Vagina (tissue), 2 donors: ENCODE results near the gene SIRPA. TPM values are rescaled to one million over a fixed set of nuclear protein-coding genes. Genes with fewer than 3 reads are reported as not detected.

Experiments used
- DNase-seq, 2 donors: peaks; one replicate each; pipeline ENCODE4 v3.0.0-alpha.2; 2017; ENCODE audit errors: extremely low spot score in 2 of 2
- H3K27ac ChIP-seq: fragments of 200-600 bp; sonication (generic); one replicate; pipeline ENCODE4 v1.5.1; 2019
- H3K27me3 ChIP-seq: fragments of 200-600 bp; sonication (generic); one replicate; pipeline ENCODE4 v1.5.1; 2019
- H3K36me3 ChIP-seq, 2 donors: fragments of 200-600 bp; sonication (generic); one replicate each; pipeline ENCODE4 v1.5.1; 2017 to 2019
- H3K4me1 ChIP-seq: fragments of 200-600 bp; sonication (generic); one replicate; pipeline ENCODE4 v1.5.1; 2019
- H3K4me3 ChIP-seq, 2 donors: fragments of 200-600 bp; sonication (generic); 1 replicate in 1 of 2; 2 replicates in 1 of 2; pipeline ENCODE4 v1.5.1; 2016 to 2019
- H3K9me3 ChIP-seq: fragments of 200-600 bp; sonication (generic); one replicate; pipeline ENCODE4 v1.5.1; 2019
- CTCF ChIP-seq, 3 experiments: fragments of 450-650 bp in 2 of 3; fragments of 200-600 bp in 1 of 3; sonication (generic) in 1 of 3; IDR thresholded peaks; one replicate each; pipeline ENCODE4 v1.5.1; 2017 to 2019; ENCODE audit warnings: antibody characterized with exemption in 3 of 3, mild to moderate bottlenecking in 2 of 3, moderate library complexity in 2 of 3
- POLR2A ChIP-seq, 2 donors: fragments of 450-650 bp; IDR thresholded peaks; one replicate each; pipeline ENCODE4 v1.6.1; 2017; ENCODE audit warnings: antibody characterized with exemption in 2 of 2, mild to moderate bottlenecking in 2 of 2, moderate library complexity in 2 of 2
- POLR2AphosphoS5 ChIP-seq, 2 donors: sonication (generic); formaldehyde crosslinking; IDR thresholded peaks; one replicate each; pipeline ENCODE4 v1.9.0; 2017; ENCODE audit warnings: antibody characterized with exemption in 2 of 2, mild to moderate bottlenecking in 2 of 2, low read depth in 1 of 2; ENCODE audit not compliant: insufficient read depth in 1 of 2
- intact Hi-C: fragments of 100-400 bp; cut with DNase I; formaldehyde crosslinking; loops from one replicate; pipeline ENCODE4 v1.15.1; 2023
- total RNA-seq: library from RNA; depleted of rRNA; stranded (reverse); fragments of >200 nt; gene quantifications from one replicate; pipeline ENCODE4 v1.2.3, GENCODE V29; 2016

The SIRPA gene
- total RNA-seq, 1 donor from 2014 or later, result 52.3 TPM

- no peak for DNase-seq
- Histone ChIP-seq H3K36me3 (no peaks in the 10 kb centered on the region), H3K4me1 (peaks cover 12% of the 10 kb centered on the region), H3K27ac (no peak overlapping the region), H3K4me3 (peak overlapping the region in 1 of 2 donors; percentile 16), H3K9me3 (no peaks in the 10 kb centered on the region), H3K27me3 (no peaks in the 10 kb centered on the region)
- intact Hi-C loops, result loop anchor here (5.0 kb wide), 1 partner anchor 207 kb away; no protein-coding TSS in a partner anchor
- no peak for TF ChIP-seq POLR2A (IDR thresholded peaks at IDR 0.05)
- TF ChIP-seq CTCF (IDR thresholded peaks at IDR 0.05), result peak; percentile 56 to 93 (median 91)
- TF ChIP-seq POLR2AphosphoS5 (IDR thresholded peaks at IDR 0.05; ENCODE audit: insufficient read depth in 1 of 2, low read depth in 1 of 2), result peak; percentile 25 to 43
Measured at GRCh38 chr20:1965520-1966351, 70.5 kb downstream of the SIRPA start.

- H3K4me1 ChIP-seq, result peaks cover 12% of the 10 kb centered on the region
- TF ChIP-seq CTCF (IDR thresholded peaks at IDR 0.05) (no peak), POLR2A (IDR thresholded peaks at IDR 0.05) (no peak), POLR2AphosphoS5 (IDR thresholded peaks at IDR 0.05; ENCODE audit: insufficient read depth in 1 of 2, low read depth in 1 of 2) (no peak)
- no peaks in the 10 kb centered on the region for H3K36me3 ChIP-seq
- H3K9me3 ChIP-seq, result no peaks in the 10 kb centered on the region
- intact Hi-C loops, result loop anchor here (5.0 kb wide), 1 partner anchor 203 kb away; no protein-coding TSS in a partner anchor
- no peaks in the 10 kb centered on the region for H3K27me3 ChIP-seq
- DNase-seq, result no peak
- no peak overlapping the region for H3K4me3 ChIP-seq
- no peak overlapping the region for H3K27ac ChIP-seq
Measured at GRCh38 chr20:1968964-1969363, 73.8 kb downstream of the SIRPA start.

- no peaks in the 10 kb centered on the region for H3K4me1 ChIP-seq
- DNase-seq, result no peak
- H3K4me3 ChIP-seq, result no peak overlapping the region
- no peaks in the 10 kb centered on the region for H3K9me3 ChIP-seq
- no peak for TF ChIP-seq POLR2AphosphoS5 (IDR thresholded peaks at IDR 0.05; ENCODE audit: insufficient read depth in 1 of 2, low read depth in 1 of 2)
- TF ChIP-seq CTCF (IDR thresholded peaks at IDR 0.05), result no peak
- TF ChIP-seq POLR2A (IDR thresholded peaks at IDR 0.05), result no peak
- H3K27ac ChIP-seq, result no peak overlapping the region
- H3K27me3 ChIP-seq, result no peaks in the 10 kb centered on the region
- intact Hi-C loops, result no loop called here
- no peaks in the 10 kb centered on the region for H3K36me3 ChIP-seq
Measured at GRCh38 chr20:1971893-1972586, 76.8 kb downstream of the SIRPA start.

GRCh38 chr20:1973601-1974440, 78.6 kb downstream of the SIRPA start:
- Histone ChIP-seq H3K9me3 (no peaks in the 10 kb centered on the region), H3K36me3 (no peaks in the 10 kb centered on the region), H3K4me3 (no peak overlapping the region), H3K27me3 (no peaks in the 10 kb centered on the region), H3K27ac (no peak overlapping the region), H3K4me1 (no peaks in the 10 kb centered on the region)
- TF ChIP-seq POLR2AphosphoS5 (IDR thresholded peaks at IDR 0.05; ENCODE audit: insufficient read depth in 1 of 2, low read depth in 1 of 2) (no peak), CTCF (IDR thresholded peaks at IDR 0.05) (no peak), POLR2A (IDR thresholded peaks at IDR 0.05) (no peak)
- DNase-seq, result no peak
- intact Hi-C loops, result no loop called here
